ENCODE results near the gene MINDY2. TPM values are rescaled to one million over a fixed set of nuclear protein-coding genes. Genes with fewer than 3 reads are reported as not detected.
"Not testable (repeated sequence)": the region's sequence is repeated elsewhere in the genome, so short reads cannot be mapped to it uniquely, and the experiment has no call there.

Gene MINDY2
- total and polyA plus RNA-seq, 4 donors = 1.5 to 7.0 (median 5.1) TPM

GRCh38 chr15:58805095-58805494 is 34.0 kb downstream of the MINDY2 start:
- peaks cover 0 to 4% (median 3%) of the 10 kb centered on the region in 4 donors for H3K4me1 ChIP-seq (ENCODE audit: control insufficient read depth in 4 of 4, insufficient read depth in 4 of 4, low read length in 3 of 4)
- peaks cover 0 to 2% (median 0%) of the 10 kb centered on the region in 4 donors for H3K36me3 ChIP-seq (ENCODE audit: control insufficient read depth in 4 of 4, insufficient read depth in 3 of 4, low read depth in 1 of 4, low read length in 3 of 4)
- WGBS = 39% methylated on average over 1 of the region's 1 CpG
- no peak for TF ChIP-seq NR2F2 (IDR thresholded peaks at IDR 0.05)
- TF ChIP-seq, protein P1, sequence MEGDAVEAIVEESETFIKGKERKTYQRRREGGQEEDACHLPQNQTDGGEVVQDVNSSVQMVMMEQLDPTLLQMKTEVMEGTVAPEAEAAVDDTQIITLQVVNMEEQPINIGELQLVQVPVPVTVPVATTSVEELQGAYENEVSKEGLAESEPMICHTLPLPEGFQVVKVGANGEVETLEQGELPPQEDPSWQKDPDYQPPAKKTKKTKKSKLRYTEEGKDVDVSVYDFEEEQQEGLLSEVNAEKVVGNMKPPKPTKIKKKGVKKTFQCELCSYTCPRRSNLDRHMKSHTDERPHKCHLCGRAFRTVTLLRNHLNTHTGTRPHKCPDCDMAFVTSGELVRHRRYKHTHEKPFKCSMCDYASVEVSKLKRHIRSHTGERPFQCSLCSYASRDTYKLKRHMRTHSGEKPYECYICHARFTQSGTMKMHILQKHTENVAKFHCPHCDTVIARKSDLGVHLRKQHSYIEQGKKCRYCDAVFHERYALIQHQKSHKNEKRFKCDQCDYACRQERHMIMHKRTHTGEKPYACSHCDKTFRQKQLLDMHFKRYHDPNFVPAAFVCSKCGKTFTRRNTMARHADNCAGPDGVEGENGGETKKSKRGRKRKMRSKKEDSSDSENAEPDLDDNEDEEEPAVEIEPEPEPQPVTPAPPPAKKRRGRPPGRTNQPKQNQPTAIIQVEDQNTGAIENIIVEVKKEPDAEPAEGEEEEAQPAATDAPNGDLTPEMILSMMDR (IDR thresholded peaks at IDR 0.05; ENCODE audit: low read depth, low read length, missing input control) = no peak
- TF ChIP-seq JUND (IDR thresholded peaks at IDR 0.05) = no peak
- TF ChIP-seq, protein P2, sequence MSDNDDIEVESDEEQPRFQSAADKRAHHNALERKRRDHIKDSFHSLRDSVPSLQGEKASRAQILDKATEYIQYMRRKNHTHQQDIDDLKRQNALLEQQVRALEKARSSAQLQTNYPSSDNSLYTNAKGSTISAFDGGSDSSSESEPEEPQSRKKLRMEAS (IDR thresholded peaks at IDR 0.05) = no peak
- TF ChIP-seq SP1 (IDR thresholded peaks at IDR 0.05) = no peak
- no peak for TF ChIP-seq HNF4A (conservative IDR thresholded peaks at IDR 0.05)
- TF ChIP-seq, protein P3, sequence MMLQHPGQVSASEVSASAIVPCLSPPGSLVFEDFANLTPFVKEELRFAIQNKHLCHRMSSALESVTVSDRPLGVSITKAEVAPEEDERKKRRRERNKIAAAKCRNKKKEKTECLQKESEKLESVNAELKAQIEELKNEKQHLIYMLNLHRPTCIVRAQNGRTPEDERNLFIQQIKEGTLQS (IDR thresholded peaks at IDR 0.05) = no peak
- TF ChIP-seq TAF1 (conservative IDR thresholded peaks at IDR 0.05) = no peak
- TF ChIP-seq FOXA1 (IDR thresholded peaks at IDR 0.05) = no peak
- TF ChIP-seq HNF4G (IDR thresholded peaks at IDR 0.05) = no peak
- no peak for TF ChIP-seq RAD21 (IDR thresholded peaks at IDR 0.05)
- no peak for TF ChIP-seq YY1 (IDR thresholded peaks at IDR 0.05)
- TF ChIP-seq FOXA2 (IDR thresholded peaks at IDR 0.05) = no peak
- TF ChIP-seq ZBTB33 (IDR thresholded peaks at IDR 0.05) = no peak
- no peak for TF ChIP-seq EGR1 (IDR thresholded peaks at IDR 0.05; ENCODE audit: low read depth in 2 of 2)
- TF ChIP-seq RXRA (IDR thresholded peaks at IDR 0.05) = no peak
- TF ChIP-seq, protein P4, sequence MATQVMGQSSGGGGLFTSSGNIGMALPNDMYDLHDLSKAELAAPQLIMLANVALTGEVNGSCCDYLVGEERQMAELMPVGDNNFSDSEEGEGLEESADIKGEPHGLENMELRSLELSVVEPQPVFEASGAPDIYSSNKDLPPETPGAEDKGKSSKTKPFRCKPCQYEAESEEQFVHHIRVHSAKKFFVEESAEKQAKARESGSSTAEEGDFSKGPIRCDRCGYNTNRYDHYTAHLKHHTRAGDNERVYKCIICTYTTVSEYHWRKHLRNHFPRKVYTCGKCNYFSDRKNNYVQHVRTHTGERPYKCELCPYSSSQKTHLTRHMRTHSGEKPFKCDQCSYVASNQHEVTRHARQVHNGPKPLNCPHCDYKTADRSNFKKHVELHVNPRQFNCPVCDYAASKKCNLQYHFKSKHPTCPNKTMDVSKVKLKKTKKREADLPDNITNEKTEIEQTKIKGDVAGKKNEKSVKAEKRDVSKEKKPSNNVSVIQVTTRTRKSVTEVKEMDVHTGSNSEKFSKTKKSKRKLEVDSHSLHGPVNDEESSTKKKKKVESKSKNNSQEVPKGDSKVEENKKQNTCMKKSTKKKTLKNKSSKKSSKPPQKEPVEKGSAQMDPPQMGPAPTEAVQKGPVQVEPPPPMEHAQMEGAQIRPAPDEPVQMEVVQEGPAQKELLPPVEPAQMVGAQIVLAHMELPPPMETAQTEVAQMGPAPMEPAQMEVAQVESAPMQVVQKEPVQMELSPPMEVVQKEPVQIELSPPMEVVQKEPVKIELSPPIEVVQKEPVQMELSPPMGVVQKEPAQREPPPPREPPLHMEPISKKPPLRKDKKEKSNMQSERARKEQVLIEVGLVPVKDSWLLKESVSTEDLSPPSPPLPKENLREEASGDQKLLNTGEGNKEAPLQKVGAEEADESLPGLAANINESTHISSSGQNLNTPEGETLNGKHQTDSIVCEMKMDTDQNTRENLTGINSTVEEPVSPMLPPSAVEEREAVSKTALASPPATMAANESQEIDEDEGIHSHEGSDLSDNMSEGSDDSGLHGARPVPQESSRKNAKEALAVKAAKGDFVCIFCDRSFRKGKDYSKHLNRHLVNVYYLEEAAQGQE (IDR thresholded peaks at IDR 0.05) = no peak
- no peak for TF ChIP-seq GABPA (IDR thresholded peaks at IDR 0.05 in 1 of 2, conservative IDR thresholded peaks at IDR 0.05 in 1 of 2)
- DNase-seq (ENCODE audit: low spot score) = no peak
- no peaks in the 10 kb centered on the region for H3K27me3 ChIP-seq (ENCODE audit: control insufficient read depth in 4 of 4, insufficient read depth in 4 of 4, low read length in 3 of 4)
- no peak overlapping the region for H3K4me3 ChIP-seq (ENCODE audit: low read depth in 1 of 3, low read length in 3 of 3)
- no peak overlapping the region for H3K27ac ChIP-seq (ENCODE audit: low read depth in 1 of 2, low read length in 2 of 2)
- no peaks in the 10 kb centered on the region for H3K9me3 ChIP-seq (ENCODE audit: control insufficient read depth in 4 of 4, low read length in 3 of 4)
- no peak overlapping the region for H3K9ac ChIP-seq (ENCODE audit: low read depth in 1 of 2, low read length in 2 of 2)

DNA sequence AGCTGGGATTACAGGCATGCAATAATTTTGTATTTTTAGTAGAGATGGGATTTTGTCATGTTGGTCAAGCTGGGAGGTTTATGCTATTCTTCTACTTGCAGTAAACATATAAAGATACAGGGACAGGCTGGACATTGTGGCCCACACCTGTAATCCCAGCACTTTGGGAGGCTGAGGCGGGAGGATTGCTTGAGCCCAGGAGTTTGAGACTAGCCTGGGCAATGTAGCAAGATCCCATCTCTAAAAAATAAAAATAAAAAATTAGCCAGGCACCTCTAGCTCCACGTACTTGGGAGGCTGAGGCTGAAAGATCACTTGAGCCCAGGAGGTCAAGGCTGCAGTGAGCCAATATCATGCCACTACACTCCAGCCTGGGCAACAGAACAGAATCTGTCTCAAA is 52.2 kb downstream of the MINDY2 start:
- DNase-seq (ENCODE audit: low spot score); H3K9me3 ChIP-seq (ENCODE audit: control insufficient read depth in 4 of 4, low read length in 3 of 4); H3K4me1 ChIP-seq (ENCODE audit: control insufficient read depth in 4 of 4, insufficient read depth in 4 of 4, low read length in 3 of 4); H3K36me3 ChIP-seq (ENCODE audit: control insufficient read depth in 4 of 4, insufficient read depth in 3 of 4, low read depth in 1 of 4, low read length in 3 of 4); H3K4me3 ChIP-seq (ENCODE audit: low read depth in 1 of 3, low read length in 3 of 3); H3K9ac ChIP-seq (ENCODE audit: low read depth in 1 of 2, low read length in 2 of 2); H3K27ac ChIP-seq (ENCODE audit: low read depth in 1 of 2, low read length in 2 of 2); H3K27me3 ChIP-seq (ENCODE audit: control insufficient read depth in 4 of 4, insufficient read depth in 4 of 4, low read length in 3 of 4): not testable (repeated sequence)
- WGBS = 96% methylated on average over 2 of the region's 2 CpGs

Measured in liver (tissue), 9 donors.